OCI-LY3 (cell line): Measurements from ENCODE around the gene ATP5IF1.

Experiments used
- CTCF ChIP-seq: fragments of 200-600, 300-600 bp; sonication (generic); IDR thresholded peaks from 2 replicates; pipeline ENCODE4 v1.5.1; 2014; ENCODE audit warnings: antibody characterized with exemption, low read length, low read depth
- EZH2phosphoT487 ChIP-seq: fragments of 200-600 bp; shearing (Covaris generic); IDR thresholded peaks from 2 replicates; pipeline ENCODE4 v1.6.1; 2018; ENCODE audit warnings: antibody characterized with exemption, mixed run types, low read depth

- TF ChIP-seq EZH2phosphoT487 (no peak), CTCF (no peak)
These were observed 5.8 kb downstream of the ATP5IF1 start for GRCh38 chr1:28241638-28242241.
